Pancreas (tissue), 10 donors: ENCODE data around the gene KL. TPM values are rescaled to one million over a fixed set of nuclear protein-coding genes. Genes with fewer than 3 reads are reported as not detected.

Experiments used
- ATAC-seq, 4 donors: fragments of 200-7000 bp; cut with Tn5 transposase; one replicate each; pipeline versions ENCODE4 v1.8.0 to v1.9.1; 2020; ENCODE audit warnings: mild to moderate bottlenecking in 4 of 4, moderate library complexity in 4 of 4
- DNase-seq, 6 donors: peaks; one replicate each; pipeline ENCODE4 v3.0.0-alpha.2; 2020
- FAIRE-seq: peaks from 2 replicates; lab custom pipeline; 2012; peaks lifted over from hg19 to GRCh38; lab: Jason Lieb, UNC
- H3K27ac ChIP-seq, 4 donors: fragments of 200-600 bp; sonication (generic); 1 replicate in 3 of 4; 2 replicates in 1 of 4; pipeline versions ENCODE4 v1.5.0 to v1.8.0; 2020
- H3K27me3 ChIP-seq, 4 donors: fragments of 200-600 bp; one replicate each; pipeline ENCODE4 v1.8.0; 2021
- H3K36me3 ChIP-seq, 3 donors: fragments of 200-600 bp; sonication (generic) in 1 of 3; one replicate each; pipeline versions ENCODE4 v1.5.0 to v1.8.0; 2020 to 2021
- H3K4me1 ChIP-seq, 3 donors: fragments of 200-600 bp; one replicate each; pipeline ENCODE4 v1.8.0; 2021
- H3K4me3 ChIP-seq, 4 donors: fragments of 200-600 bp; sonication (generic) in 2 of 4; one replicate each; pipeline versions ENCODE4 v1.5.0 to v1.8.0; 2020 to 2021
- H3K9me3 ChIP-seq, 4 donors: fragments of 200-600 bp; one replicate each; pipeline ENCODE4 v1.8.0; 2021
- WGBS, 2 donors: extraction: QIAGEN DNeasy Blood & Tissue Kit; methylation state at CpG; one replicate each; pipeline ENCODE4 v1.1.7; 2013; 5-methylcytosine and 5-hydroxymethylcytosine counted together
- intact Hi-C, 3 donors: fragments of 100-400 bp; cut with DNase I; formaldehyde crosslinking; loops; one replicate each; pipeline versions ENCODE4 v1.11.1 to v1.14.2; 2022
- polyA plus RNA-seq, 2 donors: library from polyadenylated mRNA; stranded (reverse); fragments of 200-250 nt; gene quantifications; one replicate each; pipeline ENCODE4 v1.2.3, GENCODE V29; 2013
- total RNA-seq, 6 donors: library from RNA; stranded (reverse); fragmentation: NEBNext Ultra II Directional in 4 of 6; extraction: Animal tissue kit (Norgen Biotek cat#: 25700) in 4 of 6; gene quantifications; one replicate each; pipeline versions ENCODE4 v1.2.1 to v1.2.4, GENCODE V29; 2021 to 2023
- TF ChIP-seq, protein P1 (sequence below), 4 donors: fragments of 200-600 bp; sonication (generic) in 3 of 4; IDR thresholded peaks; one replicate each; pipeline versions ENCODE4 v1.5.0 to v1.8.0; 2021; ENCODE audit warnings: antibody characterized with exemption in 4 of 4
- donor health status: healthy with polysubstance abuse.
- donor health status: DM: no; HTN: no; CAD: no; lungs with moderate emphysema.
- donor health status: DM: no; HTN: no; CAD: no.
- donor health status: control.
- donor health status: control.
- donor health status: Bipolar disorder and iron deficiency.
- donor health status: DM: yes; HTN: yes; CAD: no.
- donor health status: DM: no; HTN: no; CAD: no.
- donor health status: DM: no; HTN: no; CAD: no.
- donor health status: DM: yes; HTN: yes; CAD: no.

The KL gene
- total and polyA plus RNA-seq, 8 donors, result 0.23 to 2.9 (median 0.86) TPM

- intact Hi-C loops, result no loop called here
- Histone ChIP-seq H3K27me3 (no peaks in the 10 kb centered on the region), H3K27ac (no peak overlapping the region), H3K9me3 (no peaks in the 10 kb centered on the region), H3K36me3 (no peaks in the 10 kb centered on the region), H3K4me3 (no peak overlapping the region), H3K4me1 (no peaks in the 10 kb centered on the region)
- DNase-seq, result no peak
- no peak for ATAC-seq
- WGBS, 2 donors, result 49 to 56% methylated on average over 5 of the region's 5 CpGs
- no peak for FAIRE-seq
- TF ChIP-seq, protein P1, sequence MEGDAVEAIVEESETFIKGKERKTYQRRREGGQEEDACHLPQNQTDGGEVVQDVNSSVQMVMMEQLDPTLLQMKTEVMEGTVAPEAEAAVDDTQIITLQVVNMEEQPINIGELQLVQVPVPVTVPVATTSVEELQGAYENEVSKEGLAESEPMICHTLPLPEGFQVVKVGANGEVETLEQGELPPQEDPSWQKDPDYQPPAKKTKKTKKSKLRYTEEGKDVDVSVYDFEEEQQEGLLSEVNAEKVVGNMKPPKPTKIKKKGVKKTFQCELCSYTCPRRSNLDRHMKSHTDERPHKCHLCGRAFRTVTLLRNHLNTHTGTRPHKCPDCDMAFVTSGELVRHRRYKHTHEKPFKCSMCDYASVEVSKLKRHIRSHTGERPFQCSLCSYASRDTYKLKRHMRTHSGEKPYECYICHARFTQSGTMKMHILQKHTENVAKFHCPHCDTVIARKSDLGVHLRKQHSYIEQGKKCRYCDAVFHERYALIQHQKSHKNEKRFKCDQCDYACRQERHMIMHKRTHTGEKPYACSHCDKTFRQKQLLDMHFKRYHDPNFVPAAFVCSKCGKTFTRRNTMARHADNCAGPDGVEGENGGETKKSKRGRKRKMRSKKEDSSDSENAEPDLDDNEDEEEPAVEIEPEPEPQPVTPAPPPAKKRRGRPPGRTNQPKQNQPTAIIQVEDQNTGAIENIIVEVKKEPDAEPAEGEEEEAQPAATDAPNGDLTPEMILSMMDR (IDR thresholded peaks at IDR 0.05), result no peak
Measured at GRCh38 chr13:32998966-32999365, 17.3 kb upstream of the KL start.

- Histone ChIP-seq H3K9me3 (no peaks in the 10 kb centered on the region), H3K27me3 (no peaks in the 10 kb centered on the region), H3K4me1 (no peaks in the 10 kb centered on the region), H3K36me3 (no peaks in the 10 kb centered on the region), H3K4me3 (no peak overlapping the region), H3K27ac (no peak overlapping the region)
- intact Hi-C loops, result no loop called here
- 93 to 100% methylated on average over 1 of the region's 1 CpG for WGBS, 2 donors
- DNase-seq (no peak), FAIRE-seq (peak; percentile 96), ATAC-seq (no peak)
- TF ChIP-seq, protein P1 (IDR thresholded peaks at IDR 0.05), result no peak
Measured at GRCh38 chr13:33000365-33000764, 15.9 kb upstream of the KL start.

DNA sequence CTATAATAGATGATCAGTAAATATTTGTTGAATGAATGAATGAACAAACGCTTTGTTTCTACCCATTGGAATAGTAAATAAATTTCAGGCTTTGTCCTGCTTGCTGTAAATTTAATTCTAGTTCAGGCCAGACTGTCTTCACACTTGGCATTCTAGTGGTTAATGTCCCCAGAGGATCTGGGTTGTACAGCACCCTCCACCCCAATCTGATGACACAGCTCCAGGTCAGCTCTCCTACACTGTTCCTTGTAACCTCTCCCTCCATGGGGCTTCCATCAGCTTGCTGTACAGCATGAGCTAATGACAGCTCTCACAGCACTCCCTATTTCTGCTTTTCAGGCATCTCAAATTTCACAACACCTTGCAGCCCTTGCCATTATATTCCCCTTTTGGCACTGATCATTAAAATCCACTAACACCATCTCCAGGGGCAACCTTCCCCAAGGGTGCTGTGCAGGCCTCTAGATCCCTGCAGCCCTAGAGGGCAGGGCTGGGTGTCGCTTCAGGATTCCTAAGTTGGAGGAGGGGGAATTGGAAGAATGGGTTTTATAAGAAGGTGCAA, 12.7 kb upstream of the KL start:
- DNase-seq, result no peak
- TF ChIP-seq, protein P1 (IDR thresholded peaks at IDR 0.05), result no peak
- Histone ChIP-seq H3K9me3 (no peaks in the 10 kb centered on the region), H3K4me3 (no peak overlapping the region), H3K4me1 (no peaks in the 10 kb centered on the region), H3K36me3 (no peaks in the 10 kb centered on the region), H3K27ac (no peak overlapping the region), H3K27me3 (no peaks in the 10 kb centered on the region)
- FAIRE-seq, result no peak
- 64 to 81% methylated on average over 2 of the region's 2 CpGs for WGBS, 2 donors
- intact Hi-C loops, result no loop called here
- ATAC-seq, result no peak

GRCh38 chr13:33004511-33004910, 11.7 kb upstream of the KL start:
- FAIRE-seq (no peak), DNase-seq (no peak), ATAC-seq (peak in 2 of 4 donors; percentile 51 to 71)
- Histone ChIP-seq H3K9me3 (no peaks in the 10 kb centered on the region), H3K4me1 (no peaks in the 10 kb centered on the region), H3K36me3 (no peaks in the 10 kb centered on the region), H3K27ac (no peak overlapping the region), H3K4me3 (no peak overlapping the region), H3K27me3 (no peaks in the 10 kb centered on the region)
- intact Hi-C loops, result no loop called here
- 37 to 43% methylated on average over 3 of the region's 3 CpGs for whole genome bisulfite sequencing, 2 donors
- TF ChIP-seq, protein P1 (IDR thresholded peaks at IDR 0.05), result no peak

DNA sequence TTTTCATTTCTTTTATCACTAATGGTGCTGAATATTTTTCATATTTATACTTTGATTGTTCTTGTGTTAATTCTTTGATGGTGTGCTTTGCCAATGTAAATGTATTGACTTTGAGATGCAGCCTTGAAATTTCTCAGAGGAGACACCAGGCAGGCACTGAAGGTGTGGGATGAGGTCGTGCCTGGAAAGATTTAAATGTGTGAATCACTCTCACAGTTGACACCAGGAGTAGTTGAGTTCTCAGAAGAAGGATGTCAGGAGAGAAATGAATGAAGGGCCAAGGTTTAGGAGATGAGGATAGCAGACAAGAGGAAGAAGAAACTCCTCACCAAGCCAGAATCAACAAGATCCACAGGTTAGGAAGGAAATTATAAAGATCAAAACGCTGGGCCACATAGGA, 10.1 kb upstream of the KL start:
- DNase-seq, result no peak
- TF ChIP-seq, protein P1 (IDR thresholded peaks at IDR 0.05), result no peak
- no peaks in the 10 kb centered on the region for H3K4me1 ChIP-seq
- H3K27ac ChIP-seq, result no peak overlapping the region
- no peaks in the 10 kb centered on the region for H3K27me3 ChIP-seq
- H3K4me3 ChIP-seq, result no peak overlapping the region
- no peak for ATAC-seq
- intact Hi-C loops, result no loop called here
- no peaks in the 10 kb centered on the region for H3K9me3 ChIP-seq
- 47 to 56% methylated on average over 2 of the region's 2 CpGs for WGBS, 2 donors
- no peaks in the 10 kb centered on the region for H3K36me3 ChIP-seq
- no peak for FAIRE-seq
